ENCODE results near the gene DENND1A.

Gene DENND1A

DNA sequence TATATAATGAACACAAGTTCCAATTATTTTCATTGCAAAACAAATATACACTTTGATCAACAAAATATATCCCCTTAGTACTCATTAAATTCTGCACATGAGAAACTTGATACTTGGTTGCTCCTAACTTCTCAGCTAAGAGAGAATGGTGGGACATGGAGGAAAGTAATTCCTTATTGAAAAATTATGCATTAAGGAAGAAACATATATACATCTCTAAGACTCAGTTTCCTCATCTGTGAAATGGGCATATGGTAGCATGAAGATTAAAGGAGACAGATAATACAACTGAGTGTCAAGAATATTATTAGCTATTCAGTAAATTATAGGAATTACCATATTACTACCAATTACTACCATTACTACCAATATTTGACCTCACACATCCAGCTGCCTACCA is 488.2 kb downstream of the DENND1A start:
- TF ChIP-seq TAF1 (IDR thresholded peaks at IDR 0.05; ENCODE audit: borderline replicate concordance, insufficient read depth, low read length) (no peak), FOXP2 (optimal IDR thresholded peaks at IDR 0.05; ENCODE audit: borderline replicate concordance, extremely low read depth, extremely low read length, insufficient read depth) (no peak), SIN3A (IDR thresholded peaks at IDR 0.05; ENCODE audit: borderline replicate concordance, insufficient read depth, low read length) (no peak), POLR2AphosphoS5 (IDR thresholded peaks at IDR 0.05; ENCODE audit: low read depth, low read length) (no peak)
- TF ChIP-seq, protein P1, sequence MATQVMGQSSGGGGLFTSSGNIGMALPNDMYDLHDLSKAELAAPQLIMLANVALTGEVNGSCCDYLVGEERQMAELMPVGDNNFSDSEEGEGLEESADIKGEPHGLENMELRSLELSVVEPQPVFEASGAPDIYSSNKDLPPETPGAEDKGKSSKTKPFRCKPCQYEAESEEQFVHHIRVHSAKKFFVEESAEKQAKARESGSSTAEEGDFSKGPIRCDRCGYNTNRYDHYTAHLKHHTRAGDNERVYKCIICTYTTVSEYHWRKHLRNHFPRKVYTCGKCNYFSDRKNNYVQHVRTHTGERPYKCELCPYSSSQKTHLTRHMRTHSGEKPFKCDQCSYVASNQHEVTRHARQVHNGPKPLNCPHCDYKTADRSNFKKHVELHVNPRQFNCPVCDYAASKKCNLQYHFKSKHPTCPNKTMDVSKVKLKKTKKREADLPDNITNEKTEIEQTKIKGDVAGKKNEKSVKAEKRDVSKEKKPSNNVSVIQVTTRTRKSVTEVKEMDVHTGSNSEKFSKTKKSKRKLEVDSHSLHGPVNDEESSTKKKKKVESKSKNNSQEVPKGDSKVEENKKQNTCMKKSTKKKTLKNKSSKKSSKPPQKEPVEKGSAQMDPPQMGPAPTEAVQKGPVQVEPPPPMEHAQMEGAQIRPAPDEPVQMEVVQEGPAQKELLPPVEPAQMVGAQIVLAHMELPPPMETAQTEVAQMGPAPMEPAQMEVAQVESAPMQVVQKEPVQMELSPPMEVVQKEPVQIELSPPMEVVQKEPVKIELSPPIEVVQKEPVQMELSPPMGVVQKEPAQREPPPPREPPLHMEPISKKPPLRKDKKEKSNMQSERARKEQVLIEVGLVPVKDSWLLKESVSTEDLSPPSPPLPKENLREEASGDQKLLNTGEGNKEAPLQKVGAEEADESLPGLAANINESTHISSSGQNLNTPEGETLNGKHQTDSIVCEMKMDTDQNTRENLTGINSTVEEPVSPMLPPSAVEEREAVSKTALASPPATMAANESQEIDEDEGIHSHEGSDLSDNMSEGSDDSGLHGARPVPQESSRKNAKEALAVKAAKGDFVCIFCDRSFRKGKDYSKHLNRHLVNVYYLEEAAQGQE (IDR thresholded peaks at IDR 0.05; ENCODE audit: insufficient read depth in 1 of 2, low read depth in 2 of 2, low read length in 2 of 2): no peak

DNA sequence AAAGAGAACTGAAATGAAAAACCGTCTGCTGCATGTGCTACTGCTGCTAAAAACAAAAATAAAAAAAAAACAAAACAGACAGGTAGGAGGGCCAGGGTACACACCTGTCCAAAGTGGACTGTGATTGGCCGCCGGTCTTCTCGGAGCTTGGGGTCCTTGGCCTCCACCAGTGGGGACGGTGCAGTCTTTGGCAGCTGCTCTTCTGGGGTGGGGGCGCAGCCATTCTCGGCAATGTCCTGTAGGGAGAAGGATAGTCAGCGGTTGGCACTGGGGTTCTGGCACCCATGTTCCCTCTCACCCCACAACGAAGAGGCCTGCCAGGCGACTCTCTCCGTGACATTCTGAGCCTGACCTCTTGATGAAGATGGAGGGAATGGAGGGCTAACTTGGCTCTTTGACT is 489.7 kb downstream of the DENND1A start:
- TF ChIP-seq, protein P1 (IDR thresholded peaks at IDR 0.05; ENCODE audit: insufficient read depth in 1 of 2, low read depth in 2 of 2, low read length in 2 of 2): no peak
- TF ChIP-seq TAF1 (IDR thresholded peaks at IDR 0.05; ENCODE audit: borderline replicate concordance, insufficient read depth, low read length): no peak
- no peak for TF ChIP-seq POLR2AphosphoS5 (IDR thresholded peaks at IDR 0.05; ENCODE audit: low read depth, low read length)
- TF ChIP-seq SIN3A (IDR thresholded peaks at IDR 0.05; ENCODE audit: borderline replicate concordance, insufficient read depth, low read length): no peak
- no peak for TF ChIP-seq FOXP2 (optimal IDR thresholded peaks at IDR 0.05; ENCODE audit: borderline replicate concordance, extremely low read depth, extremely low read length, insufficient read depth)

DNA sequence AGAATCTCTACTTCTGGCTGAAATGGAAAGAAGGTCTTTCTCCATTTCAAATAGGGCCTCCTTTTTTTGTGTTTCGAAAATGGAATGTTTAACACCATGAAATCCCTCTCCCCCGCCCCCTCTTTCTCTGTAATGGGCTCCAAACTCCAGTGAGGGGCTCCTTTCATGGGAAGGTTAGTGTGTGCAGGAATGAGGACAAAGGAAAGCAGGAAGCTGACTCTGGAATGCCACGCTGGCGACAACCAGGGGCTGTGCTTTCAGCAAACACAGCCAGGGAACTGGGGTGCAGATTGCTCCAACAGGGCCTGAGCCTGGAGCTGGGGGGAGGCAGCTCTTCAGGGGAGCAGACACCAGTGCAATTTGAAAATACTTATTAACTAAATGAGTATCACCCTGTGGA is 491.1 kb downstream of the DENND1A start:
- TF ChIP-seq SIN3A (IDR thresholded peaks at IDR 0.05; ENCODE audit: borderline replicate concordance, insufficient read depth, low read length): no peak
- no peak for TF ChIP-seq FOXP2 (optimal IDR thresholded peaks at IDR 0.05; ENCODE audit: borderline replicate concordance, extremely low read depth, extremely low read length, insufficient read depth)
- no peak for TF ChIP-seq TAF1 (IDR thresholded peaks at IDR 0.05; ENCODE audit: borderline replicate concordance, insufficient read depth, low read length)
- TF ChIP-seq, protein P1 (IDR thresholded peaks at IDR 0.05; ENCODE audit: insufficient read depth in 1 of 2, low read depth in 2 of 2, low read length in 2 of 2): no peak
- TF ChIP-seq POLR2AphosphoS5 (IDR thresholded peaks at IDR 0.05; ENCODE audit: low read depth, low read length): no peak

DNA sequence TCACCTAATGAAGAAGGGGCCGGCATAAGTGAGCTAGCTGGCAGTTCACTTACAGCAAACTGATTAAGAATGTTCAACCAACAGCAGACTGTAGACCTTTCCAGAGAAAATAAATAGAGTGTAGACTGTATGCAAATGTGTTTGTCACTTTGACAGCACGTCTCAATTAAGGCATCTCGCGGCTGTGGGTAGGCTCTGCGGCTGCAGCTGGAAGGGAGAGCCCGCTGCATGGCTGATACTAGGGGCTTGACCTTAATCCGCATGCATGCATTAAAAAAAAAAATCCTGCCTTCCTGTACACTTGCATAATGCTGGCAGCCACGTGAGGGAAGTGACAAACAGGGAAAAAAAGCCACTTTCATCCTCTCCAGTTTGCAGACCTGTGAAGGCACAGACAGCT is 491.6 kb downstream of the DENND1A start:
- TF ChIP-seq POLR2AphosphoS5 (IDR thresholded peaks at IDR 0.05; ENCODE audit: low read depth, low read length): no peak
- TF ChIP-seq TAF1 (IDR thresholded peaks at IDR 0.05; ENCODE audit: borderline replicate concordance, insufficient read depth, low read length): no peak
- TF ChIP-seq FOXP2 (optimal IDR thresholded peaks at IDR 0.05; ENCODE audit: borderline replicate concordance, extremely low read depth, extremely low read length, insufficient read depth): no peak
- no peak for TF ChIP-seq SIN3A (IDR thresholded peaks at IDR 0.05; ENCODE audit: borderline replicate concordance, insufficient read depth, low read length)
- TF ChIP-seq, protein P1 (IDR thresholded peaks at IDR 0.05; ENCODE audit: insufficient read depth in 1 of 2, low read depth in 2 of 2, low read length in 2 of 2): no peak

DNA sequence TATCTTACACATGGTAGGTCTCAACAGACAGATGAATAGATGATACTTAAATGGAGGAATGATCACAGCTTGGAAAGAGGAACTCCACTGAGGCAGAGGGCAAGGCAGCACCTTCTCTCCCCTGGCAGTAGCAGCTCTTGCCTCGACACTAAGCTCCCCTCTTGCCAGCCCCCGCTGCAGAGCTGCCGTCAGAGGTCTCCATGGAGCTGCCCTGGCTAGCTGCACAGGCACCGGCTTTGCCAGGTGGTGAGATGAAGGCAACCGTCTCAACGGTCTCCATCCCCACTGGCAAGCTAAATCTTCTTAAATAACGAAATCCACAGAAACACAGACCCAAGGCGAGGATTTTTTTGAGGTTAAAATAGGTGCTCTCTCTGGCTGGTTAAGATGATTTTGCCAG is 492.7 kb downstream of the DENND1A start:
- TF ChIP-seq FOXP2 (optimal IDR thresholded peaks at IDR 0.05; ENCODE audit: borderline replicate concordance, extremely low read depth, extremely low read length, insufficient read depth): no peak
- TF ChIP-seq POLR2AphosphoS5 (IDR thresholded peaks at IDR 0.05; ENCODE audit: low read depth, low read length): no peak
- TF ChIP-seq, protein P1 (IDR thresholded peaks at IDR 0.05; ENCODE audit: insufficient read depth in 1 of 2, low read depth in 2 of 2, low read length in 2 of 2): no peak
- no peak for TF ChIP-seq TAF1 (IDR thresholded peaks at IDR 0.05; ENCODE audit: borderline replicate concordance, insufficient read depth, low read length)
- TF ChIP-seq SIN3A (IDR thresholded peaks at IDR 0.05; ENCODE audit: borderline replicate concordance, insufficient read depth, low read length): no peak

All from PFSK-1 (cell line).